ENCODE measurements around the gene PHKA2. TPM values are rescaled to one million over a fixed set of nuclear protein-coding genes. Genes with fewer than 3 reads are reported as not detected.
"Not testable (repeated sequence)": the region's sequence is repeated elsewhere in the genome, so short reads cannot be mapped to it uniquely, and the experiment has no call there.

The PHKA2 gene
- polyA plus RNA-seq, 1 experiment: 12.3 TPM

DNA sequence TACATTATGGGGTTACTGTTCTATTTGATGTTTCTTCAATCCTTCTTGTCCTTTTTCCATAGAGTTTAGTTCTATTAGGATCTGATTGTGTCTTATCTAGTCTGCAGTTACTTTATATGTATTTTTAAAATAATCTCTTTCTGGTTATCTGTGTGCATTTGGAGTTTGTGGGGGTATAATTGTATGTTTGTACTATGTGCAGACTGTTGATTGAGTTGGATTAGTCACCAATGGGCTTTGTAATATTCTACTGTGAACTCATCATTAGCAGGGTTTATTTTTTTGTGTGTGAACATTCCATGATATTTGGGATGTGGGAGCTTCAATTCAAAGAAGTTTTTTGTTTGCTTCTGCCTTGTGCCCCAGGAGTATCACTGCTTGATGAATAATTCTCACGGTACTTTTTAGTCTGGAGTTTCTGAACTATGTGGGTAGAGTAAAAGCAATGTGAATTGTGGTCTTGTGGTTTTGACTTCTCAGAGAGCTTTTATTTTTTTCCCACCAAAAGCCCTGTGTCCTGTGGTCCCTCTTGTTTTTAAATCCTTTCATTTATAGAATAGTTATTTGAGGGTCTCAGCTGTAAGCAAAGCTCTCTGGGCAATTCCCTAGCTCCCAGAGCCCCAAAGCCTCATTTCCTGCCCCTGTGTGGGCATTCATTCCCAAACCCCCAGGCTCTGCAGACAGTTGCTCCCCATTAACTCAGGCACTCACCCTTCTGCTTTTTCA, 127.8 kb downstream of the PHKA2 start:
- Histone ChIP-seq H3K9me3 (ENCODE audit: control insufficient read depth, insufficient read depth, low read length) (no peaks in the 10 kb centered on the region), H3K27me3 (ENCODE audit: control insufficient read depth, insufficient read depth, low read length) (no peaks in the 10 kb centered on the region), H3K27ac (ENCODE audit: low read depth, low read length) (no peak overlapping the region), H3K4me3 (ENCODE audit: low read depth, low read length) (no peak overlapping the region)
- no peak for DNase-seq (ENCODE audit: low read depth, low spot score)
- TF ChIP-seq CTCF (IDR thresholded peaks at IDR 0.05; ENCODE audit: low read depth, low read length): no peak
- CTCF ChIA-PET: no interaction called here
- POLR2A ChIA-PET: no interaction called here

DNA sequence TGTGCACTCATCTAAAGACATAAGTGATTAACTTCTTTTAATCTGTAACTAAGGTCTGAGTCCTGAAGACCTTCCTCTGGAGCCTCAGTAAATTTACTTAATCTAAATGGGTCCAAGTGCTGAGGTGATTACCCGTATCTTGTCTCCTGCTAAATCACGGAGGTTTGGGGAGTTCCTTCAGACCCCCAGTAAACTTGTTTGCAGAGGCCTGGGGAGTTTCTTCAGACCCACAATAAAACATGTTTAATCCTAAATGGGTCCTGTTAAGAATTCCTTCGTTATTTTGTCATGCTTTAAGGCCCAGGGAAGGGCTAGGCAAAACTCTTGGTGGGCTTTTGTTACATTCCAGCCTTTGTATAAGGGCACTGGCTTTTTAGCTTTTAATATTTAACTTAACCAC, 136.0 kb downstream of the PHKA2 start:
- H3K9me3 ChIP-seq (ENCODE audit: control insufficient read depth, insufficient read depth, low read length); CTCF ChIA-PET; H3K27me3 ChIP-seq (ENCODE audit: control insufficient read depth, insufficient read depth, low read length); POLR2A ChIA-PET; H3K27ac ChIP-seq (ENCODE audit: low read depth, low read length); DNase-seq (ENCODE audit: low read depth, low spot score); H3K4me3 ChIP-seq (ENCODE audit: low read depth, low read length): not testable (repeated sequence)

Small RNA genes lying within 50 kb of the gene (small RNA-seq; reads per million reads assigned to genes)
- gene RN7SL48P (ENCODE audit: insufficient read length, low read depth): not detected

Other genes with a start within 250 kb of the PHKA2 start
- 0.04 TPM in 1 of 2 replicates, not detected in the other for gene ADGRG2, start 138.4 kb upstream of the PHKA2 start, polyA plus RNA-seq (2011; rRNA removed)